HG02588 (cell line): ENCODE results near the gene SPP2.

Source experiments
- ATAC-seq: cut with Tn5 transposase; IDR thresholded peaks from one replicate; pipeline ENCODE4 v1.9.1; 2021; ENCODE audit warnings: mild to moderate bottlenecking, moderate library complexity; ENCODE audit not compliant: unreplicated experiment

Gene SPP2

GRCh38 chr2:234050455-234051135 lies at the start of gene SPP2:
SPP2 (plus strand) TSS chr2:234050702; CDS start chr2:234050787, 85 bp downstream.
- ATAC-seq: no peak

- ATAC-seq: no peak
Observed at GRCh38 chr2:234001380-234002160, 48.9 kb upstream of the SPP2 start.

DNA sequence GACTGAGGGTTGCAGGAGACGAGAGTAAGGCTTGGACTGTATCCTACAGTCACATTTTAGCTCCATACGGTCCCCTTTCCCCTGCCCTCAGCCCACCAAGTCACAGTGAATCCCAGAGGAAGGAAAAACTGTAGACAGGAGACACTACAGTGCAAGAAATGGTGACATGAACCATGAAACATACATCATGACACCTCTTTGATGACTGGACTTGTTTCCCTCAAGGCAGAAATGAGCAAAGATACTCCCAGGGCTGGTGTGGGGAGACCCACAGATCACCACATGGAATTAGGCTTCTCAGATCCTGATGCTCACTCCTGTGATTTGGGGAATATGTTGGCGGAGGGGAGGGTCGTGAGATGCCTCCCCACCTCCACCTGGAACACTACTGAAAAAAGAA lies 48.2 kb upstream of the SPP2 start:
- ATAC-seq: no peak

DNA sequence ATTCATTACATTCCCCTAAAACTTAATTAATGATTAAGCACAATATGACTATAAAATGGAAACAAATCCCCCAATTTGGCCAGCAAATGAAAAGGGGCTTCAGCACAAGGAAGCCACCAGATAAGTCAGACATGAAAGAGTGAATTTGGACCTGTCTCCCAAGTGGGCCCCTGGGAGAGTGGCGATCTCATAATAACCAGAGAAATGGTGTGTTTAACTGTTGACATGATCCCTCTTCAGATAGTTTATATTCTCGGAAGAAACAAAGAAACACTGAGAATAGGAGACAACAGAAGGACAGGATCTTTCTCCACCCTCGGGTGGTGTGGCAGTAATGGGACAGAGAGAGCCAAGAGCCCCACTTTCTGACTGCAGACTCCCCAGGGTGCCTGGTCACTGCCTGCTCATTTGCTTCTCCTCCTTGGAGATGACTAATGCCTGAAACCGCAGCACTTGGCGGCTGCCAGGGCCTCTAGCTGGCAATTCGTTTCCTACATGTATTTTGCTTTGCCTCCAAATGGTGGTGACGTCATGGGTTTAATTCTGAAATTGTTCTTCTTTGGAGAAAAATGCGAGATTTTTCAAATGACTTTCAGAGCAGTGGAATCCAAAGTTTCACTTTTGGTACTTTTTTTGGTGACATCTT lies 46.4 kb upstream of the SPP2 start:
- ATAC-seq: no peak

DNA sequence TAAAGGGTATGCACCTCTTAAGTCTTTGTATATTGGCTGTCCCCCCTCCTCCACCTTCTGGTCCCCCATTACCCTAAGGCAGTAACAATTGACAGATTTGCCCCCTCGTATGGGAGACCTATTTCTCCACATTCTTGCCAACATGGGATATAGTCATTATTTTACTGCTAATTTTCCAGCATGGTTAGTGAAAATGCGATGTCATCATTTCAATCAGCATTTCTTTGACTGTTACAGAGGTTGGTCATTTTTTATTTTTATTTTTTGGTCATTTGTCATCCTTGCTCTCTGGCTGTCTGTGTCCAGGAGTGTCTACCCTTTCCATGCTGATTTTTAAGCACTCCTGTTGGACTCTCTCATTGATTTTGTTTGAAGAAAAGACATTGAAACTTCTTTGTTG lies 45.4 kb upstream of the SPP2 start:
- no peak for ATAC-seq

DNA sequence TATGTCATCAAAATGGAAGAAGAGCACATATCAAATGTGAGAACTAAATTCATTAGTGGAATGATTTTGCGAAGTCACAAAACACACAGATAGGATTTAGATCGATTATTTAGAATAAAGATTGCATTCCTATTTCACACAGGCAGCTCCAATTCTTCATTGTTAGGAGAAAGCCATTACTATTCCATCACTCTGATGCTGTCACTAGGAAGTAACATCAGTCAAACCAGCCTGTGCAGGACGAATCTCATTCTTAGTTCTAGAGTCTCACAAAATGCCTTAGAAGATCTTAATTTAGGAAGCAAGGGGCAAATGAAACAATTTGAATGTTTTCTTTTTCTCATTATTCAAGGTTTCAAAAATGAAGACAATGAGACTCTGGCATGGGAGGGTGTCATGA lies 44.0 kb upstream of the SPP2 start:
- ATAC-seq: no peak

DNA sequence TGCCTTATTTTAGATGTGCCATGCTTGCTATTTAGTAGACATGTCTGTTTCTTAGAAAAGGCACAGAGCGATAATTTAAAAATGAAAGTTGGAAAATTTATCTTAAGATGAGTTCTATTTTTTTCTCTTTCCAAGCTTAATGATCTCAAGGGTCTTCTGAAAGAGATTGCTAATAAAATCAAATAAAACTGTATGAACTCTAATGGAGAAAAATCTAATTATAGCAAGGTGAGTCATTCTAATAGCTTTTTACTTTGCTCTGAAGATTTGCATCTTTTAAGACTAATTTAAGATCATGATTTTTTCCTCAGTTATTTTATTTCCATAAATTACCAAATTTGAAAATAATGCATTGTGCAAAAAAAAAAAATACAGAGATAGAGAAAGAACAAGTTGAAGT lies 36.1 kb upstream of the SPP2 start:
- ATAC-seq: no peak

- no peak for ATAC-seq
Observed at GRCh38 chr2:234015861-234016260, 34.6 kb upstream of the SPP2 start.

DNA sequence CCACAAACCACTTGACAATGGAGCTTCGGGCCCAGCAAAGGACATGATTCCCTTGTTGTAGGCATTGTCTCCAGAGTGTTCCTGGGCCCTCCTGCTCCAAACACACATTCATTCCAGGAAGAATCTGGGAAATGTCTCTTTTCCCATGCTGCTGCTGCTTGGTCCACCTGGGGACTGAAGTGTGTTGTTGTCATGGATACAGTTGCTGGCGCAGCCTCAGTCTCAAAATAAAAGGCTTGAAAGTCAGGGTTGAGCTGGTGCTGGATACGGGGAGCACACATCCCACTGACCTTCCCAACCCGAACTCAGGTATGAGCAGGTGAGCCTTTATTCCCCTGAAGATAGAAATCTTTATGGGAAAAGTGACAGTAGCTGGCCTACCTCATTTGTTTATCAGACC lies 30.6 kb upstream of the SPP2 start:
- no peak for ATAC-seq

DNA sequence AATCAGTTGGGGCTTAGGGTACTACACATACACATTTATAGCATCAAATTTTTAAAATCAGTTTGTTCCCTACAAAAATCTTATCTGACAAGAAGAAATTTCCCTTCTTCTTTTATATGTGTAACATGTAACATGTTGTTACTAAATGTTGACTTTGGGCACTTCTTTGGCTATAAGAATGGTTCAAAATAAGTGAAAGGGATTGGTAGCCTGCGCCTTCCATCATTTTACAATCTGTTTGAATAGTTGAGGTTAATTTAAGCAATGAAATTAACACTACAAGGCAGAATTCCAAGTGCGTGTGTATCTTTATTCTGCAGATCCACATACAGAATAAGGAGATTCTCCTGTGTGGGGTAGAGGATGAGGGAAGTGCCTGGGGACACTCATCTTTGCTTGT lies 30.2 kb upstream of the SPP2 start:
- ATAC-seq: no peak

DNA sequence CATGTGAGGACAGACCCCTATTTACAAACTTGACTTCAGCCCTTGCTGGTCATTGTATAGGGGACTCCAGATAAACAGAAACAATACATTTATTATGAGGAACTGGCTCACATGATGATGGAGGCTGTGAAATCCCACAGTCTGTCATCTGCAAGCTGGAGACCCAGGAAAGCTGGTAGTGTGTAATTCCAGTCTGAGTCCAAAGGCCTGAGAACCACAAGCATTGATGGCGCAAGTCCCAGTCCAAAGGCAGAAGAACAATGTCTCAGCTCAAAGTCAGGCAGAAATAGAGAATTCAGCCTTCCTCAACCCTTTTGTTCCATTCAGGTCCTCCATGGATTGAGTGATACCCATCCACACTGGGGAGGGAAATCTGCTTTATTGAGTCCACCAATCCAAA lies 28.1 kb upstream of the SPP2 start:
- ATAC-seq: no peak

GRCh38 chr2:234024304-234024703 lies 26.2 kb upstream of the SPP2 start:
- ATAC-seq: no peak

DNA sequence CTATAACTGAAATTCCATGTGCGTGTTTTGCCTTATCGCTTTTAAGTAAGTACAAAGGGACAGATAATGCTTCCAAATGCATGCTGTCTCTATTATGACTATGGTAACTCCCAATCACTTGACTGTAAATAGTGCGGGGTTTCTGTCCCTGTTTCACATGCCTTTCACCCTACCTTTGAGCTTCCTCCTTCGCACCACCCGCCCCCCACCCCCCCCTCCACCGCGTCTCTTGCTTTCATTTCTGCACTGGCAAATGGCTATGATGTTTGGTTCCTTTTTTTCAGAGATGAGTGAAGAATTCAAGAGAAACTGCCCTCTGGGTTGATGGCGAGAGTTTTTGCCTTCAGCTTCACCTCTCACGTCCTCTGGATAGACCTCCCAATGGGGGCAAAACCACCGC lies 25.0 kb upstream of the SPP2 start:
- no peak for ATAC-seq

DNA sequence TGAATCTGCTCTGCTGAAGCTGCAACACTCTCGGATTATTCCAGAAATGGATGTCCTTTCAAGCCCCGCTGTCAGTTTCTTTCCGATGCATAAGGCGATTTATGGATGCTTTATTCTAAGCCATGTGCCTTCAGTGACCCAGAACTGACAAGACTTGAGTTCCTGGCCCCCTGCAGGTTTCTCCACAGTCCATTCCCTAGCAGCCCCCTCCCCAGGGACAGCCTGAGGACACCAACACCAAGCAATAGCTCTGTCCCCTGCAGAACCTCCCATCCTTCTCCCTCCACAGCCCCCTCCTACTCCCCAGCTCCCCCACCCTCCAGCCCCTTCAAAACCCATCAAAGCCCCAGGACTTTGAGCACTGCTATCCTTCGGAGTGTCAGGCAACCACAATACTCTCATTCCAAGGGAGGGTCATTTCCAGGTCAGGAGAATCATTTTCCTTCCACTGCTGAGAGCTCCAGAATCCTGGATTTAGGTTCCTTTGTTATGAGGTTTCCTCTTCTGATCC lies 24.6 kb upstream of the SPP2 start:
- ATAC-seq: no peak

- no peak for ATAC-seq
Observed at GRCh38 chr2:234026693-234027254, 23.7 kb upstream of the SPP2 start.

GRCh38 chr2:234027641-234028040 lies 22.9 kb upstream of the SPP2 start:
- ATAC-seq: no peak

DNA sequence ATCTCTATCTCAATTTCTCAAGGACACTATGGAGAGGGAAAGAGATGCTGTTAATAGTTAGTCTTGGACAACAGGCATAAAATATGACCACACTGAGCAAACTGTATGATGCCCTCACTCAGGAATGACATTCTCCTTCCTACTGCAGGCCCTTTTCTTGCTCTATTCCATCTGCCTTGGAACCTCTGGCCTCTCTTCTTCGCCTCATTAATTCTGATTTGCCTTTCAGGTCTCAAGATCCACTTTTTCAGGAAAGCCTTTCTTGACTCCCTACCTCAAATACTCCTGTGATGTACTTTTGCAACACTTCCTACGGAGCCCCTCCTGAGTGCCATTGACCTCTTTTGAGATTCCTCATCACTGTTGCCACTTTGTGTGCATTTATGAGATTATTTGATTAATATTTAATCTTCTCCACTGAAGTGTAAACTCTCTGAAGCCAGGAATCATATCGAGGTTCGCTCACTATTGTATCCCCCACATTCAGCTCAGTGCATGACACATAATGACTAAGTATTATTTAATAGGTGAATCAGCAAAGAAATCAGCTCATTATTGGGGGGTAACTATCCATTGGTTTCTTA lies 21.3 kb upstream of the SPP2 start:
- no peak for ATAC-seq

- ATAC-seq: no peak
Observed at GRCh38 chr2:234031207-234031606, 19.3 kb upstream of the SPP2 start.

GRCh38 chr2:234032279-234032856 lies 18.1 kb upstream of the SPP2 start:
- no peak for ATAC-seq

DNA sequence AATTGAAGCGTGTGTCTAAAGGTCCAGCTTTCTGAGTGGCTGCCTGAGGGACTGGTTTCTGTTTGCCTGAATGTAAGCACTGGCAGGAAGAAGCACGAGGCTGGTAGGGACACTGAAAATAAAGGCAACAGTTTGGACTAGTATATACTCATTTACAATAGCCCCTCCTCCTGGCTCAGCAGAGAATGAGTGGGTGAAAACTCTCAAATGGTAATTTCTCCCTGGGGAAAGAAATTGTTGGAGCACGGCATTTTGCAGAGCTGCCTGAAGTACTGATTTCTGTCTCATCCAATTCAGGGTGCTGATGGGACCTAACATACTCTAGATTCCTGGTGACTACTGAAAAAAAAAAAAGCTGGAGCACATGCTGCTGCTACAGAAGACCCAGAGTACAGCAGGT lies 17.3 kb upstream of the SPP2 start:
- no peak for ATAC-seq

DNA sequence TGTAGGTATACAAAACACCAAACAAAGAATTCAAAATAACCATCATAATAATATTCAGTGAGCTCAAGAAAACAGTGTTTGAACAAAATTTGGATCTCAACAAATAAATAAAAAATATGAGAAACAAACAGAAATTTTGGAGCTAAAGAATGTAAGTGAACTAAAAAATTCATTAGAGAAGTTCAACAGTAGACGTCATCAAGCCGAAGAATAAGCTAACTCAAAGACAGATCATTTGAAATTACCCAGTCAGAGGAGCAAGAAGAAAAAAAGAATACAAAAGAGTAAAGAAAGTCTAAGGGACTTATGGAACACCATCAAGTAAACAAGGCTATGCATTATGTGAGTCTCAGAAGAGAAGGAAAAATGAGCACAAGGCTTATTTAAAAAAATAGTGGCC lies 16.6 kb upstream of the SPP2 start:
- ATAC-seq: no peak
